Measurements from ENCODE around the gene RAB26. TPM values are rescaled to one million over a fixed set of nuclear protein-coding genes. Genes with fewer than 3 reads are reported as not detected.

The RAB26 gene
- total RNA-seq, 1 donor from 2014 or later, result 0.26 TPM

DNA sequence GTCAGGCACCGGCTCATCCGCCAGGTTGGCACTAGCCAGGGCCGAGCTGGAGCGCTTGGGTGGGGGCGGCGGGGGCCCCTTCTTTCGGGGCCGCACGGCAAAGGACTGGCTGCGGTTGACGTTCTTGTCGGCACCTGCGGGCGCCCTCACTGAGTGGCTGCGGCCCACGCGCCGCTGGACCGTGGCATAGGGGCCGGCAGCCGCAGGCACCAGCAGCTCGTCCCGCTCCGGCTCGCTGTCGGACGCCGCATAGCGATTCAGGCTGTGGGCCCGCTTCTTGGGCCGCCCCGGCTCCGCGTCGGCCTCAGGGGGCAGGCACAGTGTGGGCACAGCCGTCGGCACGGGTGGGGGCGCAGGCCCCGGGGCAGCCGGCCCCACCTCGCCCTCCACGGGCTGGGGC lies 32.0 kb downstream of the RAB26 start:
- no peak for DNase-seq (ENCODE audit: low read depth)
- Histone ChIP-seq H3K27me3 (ENCODE audit: control insufficient read depth, insufficient read depth, low read length) (no peaks in the 10 kb centered on the region), H3K36me3 (ENCODE audit: control insufficient read depth, insufficient read depth, low read length) (peaks cover 5% of the 10 kb centered on the region), H3K4me3 (ENCODE audit: low read depth, low read length) (no peak overlapping the region)
- TF ChIP-seq, protein P1, sequence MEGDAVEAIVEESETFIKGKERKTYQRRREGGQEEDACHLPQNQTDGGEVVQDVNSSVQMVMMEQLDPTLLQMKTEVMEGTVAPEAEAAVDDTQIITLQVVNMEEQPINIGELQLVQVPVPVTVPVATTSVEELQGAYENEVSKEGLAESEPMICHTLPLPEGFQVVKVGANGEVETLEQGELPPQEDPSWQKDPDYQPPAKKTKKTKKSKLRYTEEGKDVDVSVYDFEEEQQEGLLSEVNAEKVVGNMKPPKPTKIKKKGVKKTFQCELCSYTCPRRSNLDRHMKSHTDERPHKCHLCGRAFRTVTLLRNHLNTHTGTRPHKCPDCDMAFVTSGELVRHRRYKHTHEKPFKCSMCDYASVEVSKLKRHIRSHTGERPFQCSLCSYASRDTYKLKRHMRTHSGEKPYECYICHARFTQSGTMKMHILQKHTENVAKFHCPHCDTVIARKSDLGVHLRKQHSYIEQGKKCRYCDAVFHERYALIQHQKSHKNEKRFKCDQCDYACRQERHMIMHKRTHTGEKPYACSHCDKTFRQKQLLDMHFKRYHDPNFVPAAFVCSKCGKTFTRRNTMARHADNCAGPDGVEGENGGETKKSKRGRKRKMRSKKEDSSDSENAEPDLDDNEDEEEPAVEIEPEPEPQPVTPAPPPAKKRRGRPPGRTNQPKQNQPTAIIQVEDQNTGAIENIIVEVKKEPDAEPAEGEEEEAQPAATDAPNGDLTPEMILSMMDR (IDR thresholded peaks at IDR 0.05; ENCODE audit: insufficient read depth, low read length, severe bottlenecking), result no peak
- FAIRE-seq, result no peak

DNA sequence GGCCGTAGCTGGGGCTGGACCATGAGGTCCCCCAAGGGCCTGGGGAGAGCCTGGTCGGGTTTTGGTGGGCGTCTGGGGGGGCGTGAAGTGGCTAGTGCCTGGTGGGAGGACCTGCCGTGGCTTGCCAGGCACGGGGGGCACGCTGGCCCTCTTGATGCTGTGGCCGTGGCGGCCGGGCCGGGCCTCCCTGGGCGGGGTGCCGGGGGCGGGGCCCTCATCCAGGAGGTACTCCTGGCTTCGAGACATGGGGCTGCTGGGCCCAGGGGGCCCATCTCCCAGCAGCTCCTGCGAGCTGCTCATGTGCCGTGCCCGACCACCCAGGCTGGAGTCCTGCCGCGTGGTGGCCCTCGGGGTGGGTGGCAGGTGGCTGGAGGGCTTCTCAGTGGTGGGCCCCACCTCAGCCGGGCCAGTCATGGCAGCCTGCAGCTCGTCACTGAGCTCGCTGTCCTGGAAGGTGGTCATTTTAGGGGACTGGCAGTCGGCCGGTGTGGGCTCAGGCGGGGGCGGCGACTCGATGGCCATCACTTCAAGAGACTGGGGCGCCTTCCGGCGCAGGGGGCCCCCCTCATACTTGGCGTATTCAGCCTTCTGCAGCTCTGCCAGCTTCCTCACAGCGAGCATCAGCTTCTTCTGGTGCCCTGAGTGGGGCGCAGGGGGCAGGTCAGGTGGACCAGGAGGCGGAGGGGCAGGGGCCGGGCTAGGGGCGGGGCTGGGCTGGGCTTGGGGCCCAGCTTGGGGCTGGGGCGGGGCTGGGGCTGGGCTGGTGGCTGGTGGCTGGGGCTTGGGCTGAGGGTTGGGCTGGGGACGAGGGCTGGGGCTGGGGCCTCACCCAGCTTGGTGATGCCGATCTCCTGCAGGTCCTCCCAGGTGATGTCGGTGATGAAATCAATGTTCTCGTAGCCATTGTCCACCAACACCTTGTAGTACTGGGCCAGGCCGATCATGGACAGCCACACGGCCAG lies 32.8 kb downstream of the RAB26 start:
- no peak overlapping the region for H3K4me3 ChIP-seq (ENCODE audit: low read depth, low read length)
- TF ChIP-seq, protein P1 (IDR thresholded peaks at IDR 0.05; ENCODE audit: insufficient read depth, low read length, severe bottlenecking), result no peak
- no peaks in the 10 kb centered on the region for H3K27me3 ChIP-seq (ENCODE audit: control insufficient read depth, insufficient read depth, low read length)
- peaks cover 3% of the 10 kb centered on the region for H3K36me3 ChIP-seq (ENCODE audit: control insufficient read depth, insufficient read depth, low read length)
- no peak for FAIRE-seq
- DNase-seq (ENCODE audit: low read depth), result no peak

DNA sequence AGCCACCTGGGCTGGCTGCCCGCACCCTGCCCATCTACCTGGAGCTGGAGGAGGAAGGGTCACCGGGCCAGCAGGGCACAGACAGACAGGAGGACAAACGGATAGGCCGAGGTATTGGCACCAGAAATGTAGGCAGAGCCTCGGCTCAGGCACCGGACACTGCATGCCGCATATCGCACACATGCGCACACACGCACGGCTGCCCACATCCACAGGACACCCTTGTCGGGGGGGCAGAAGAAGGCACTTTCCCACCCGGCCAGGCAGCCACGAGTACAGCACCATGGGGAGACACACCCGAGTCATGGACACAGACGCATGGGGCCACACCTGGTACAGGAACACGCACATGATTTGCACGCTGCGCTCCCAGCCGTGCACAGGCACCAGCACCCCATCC lies 33.5 kb downstream of the RAB26 start:
- Histone ChIP-seq H3K36me3 (ENCODE audit: control insufficient read depth, insufficient read depth, low read length) (peaks cover 2% of the 10 kb centered on the region), H3K4me3 (ENCODE audit: low read depth, low read length) (no peak overlapping the region), H3K27me3 (ENCODE audit: control insufficient read depth, insufficient read depth, low read length) (no peaks in the 10 kb centered on the region)
- DNase-seq (ENCODE audit: low read depth) (no peak), FAIRE-seq (peak; percentile 86)
- TF ChIP-seq, protein P1 (IDR thresholded peaks at IDR 0.05; ENCODE audit: insufficient read depth, low read length, severe bottlenecking), result no peak

DNA sequence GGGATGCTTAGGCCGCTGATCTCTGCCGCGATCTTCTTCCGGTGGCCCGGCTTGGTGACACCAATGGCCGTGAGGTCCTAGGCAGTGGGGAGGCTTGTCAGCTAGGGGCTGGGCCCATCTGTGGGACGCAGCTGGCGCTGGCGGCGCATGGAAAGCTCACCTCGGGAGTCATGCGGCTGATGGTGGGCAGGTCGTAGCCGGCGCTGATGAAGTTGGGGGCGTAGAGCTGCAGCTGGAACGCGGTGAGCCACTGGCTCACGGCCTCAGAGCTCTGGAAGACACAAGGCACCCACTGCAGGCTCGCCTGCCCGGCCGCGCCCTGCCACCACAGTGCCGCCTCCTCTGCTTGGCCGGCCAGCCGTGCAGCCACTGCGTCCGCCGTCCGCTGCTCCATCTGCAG lies 35.2 kb downstream of the RAB26 start:
- FAIRE-seq, result no peak
- no peak for DNase-seq (ENCODE audit: low read depth)
- no peaks in the 10 kb centered on the region for H3K27me3 ChIP-seq (ENCODE audit: control insufficient read depth, insufficient read depth, low read length)
- no peaks in the 10 kb centered on the region for H3K36me3 ChIP-seq (ENCODE audit: control insufficient read depth, insufficient read depth, low read length)
- no peak overlapping the region for H3K4me3 ChIP-seq (ENCODE audit: low read depth, low read length)
- TF ChIP-seq, protein P1 (IDR thresholded peaks at IDR 0.05; ENCODE audit: insufficient read depth, low read length, severe bottlenecking), result no peak

DNA sequence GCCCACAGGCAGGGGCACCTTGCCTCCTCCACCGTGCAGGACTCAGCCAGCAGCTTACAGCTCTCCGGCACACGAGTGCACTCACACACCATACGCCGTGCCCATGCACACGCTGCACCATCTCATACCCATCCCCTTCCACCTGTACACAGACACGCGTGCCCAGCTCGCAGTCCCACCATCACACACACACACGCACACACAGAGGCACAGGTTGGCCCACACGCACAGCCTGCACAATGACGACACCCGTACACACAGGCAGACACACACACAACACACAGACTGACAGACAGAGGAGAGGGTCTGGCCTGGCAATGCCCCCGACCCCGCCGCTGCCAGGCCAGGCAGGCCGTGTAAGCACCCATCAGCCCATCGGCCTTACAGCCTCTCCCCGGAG lies 35.9 kb downstream of the RAB26 start:
- H3K4me3 ChIP-seq (ENCODE audit: low read depth, low read length), result no peak overlapping the region
- FAIRE-seq, result no peak
- no peaks in the 10 kb centered on the region for H3K27me3 ChIP-seq (ENCODE audit: control insufficient read depth, insufficient read depth, low read length)
- no peak for DNase-seq (ENCODE audit: low read depth)
- H3K36me3 ChIP-seq (ENCODE audit: control insufficient read depth, insufficient read depth, low read length), result no peaks in the 10 kb centered on the region
- TF ChIP-seq, protein P1 (IDR thresholded peaks at IDR 0.05; ENCODE audit: insufficient read depth, low read length, severe bottlenecking), result no peak
